GM13976 (cell line): ENCODE results near the gene HAND2.

Source experiments
- DNase-seq: peaks from one replicate; pipeline ENCODE4 v3.0.0; 2012; ENCODE audit warnings: low spot score
- CTCF ChIP-seq: IDR thresholded peaks from 2 replicates; pipeline ENCODE4 v1.5.1; 2012; ENCODE audit warnings: borderline replicate concordance, mild to moderate bottlenecking; ENCODE audit not compliant: insufficient read depth; ENCODE audit errors: extremely low read depth, missing control alignments, control extremely low read depth
- in situ Hi-C: fragments of 300-500 bp; cut with MboI; formaldehyde crosslinking; loops from one replicate; pipeline ENCODE4 v1.12.0; 2022; ENCODE audit warnings: low sequenced_read_pairs, mixed read lengths, inconsistent platforms; ENCODE audit not compliant: unreplicated experiment

Gene HAND2

GRCh38 chr4:173532725-173533511, 2.9 kb upstream of the HAND2 start:
- no peak for DNase-seq
- in situ Hi-C loops, result no loop called here
- TF ChIP-seq CTCF, result no peak

GRCh38 chr4:173531086-173531965, 1.3 kb upstream of the HAND2 start:
- DNase-seq, result no peak
- in situ Hi-C loops, result no loop called here
- TF ChIP-seq CTCF, result no peak

DNA sequence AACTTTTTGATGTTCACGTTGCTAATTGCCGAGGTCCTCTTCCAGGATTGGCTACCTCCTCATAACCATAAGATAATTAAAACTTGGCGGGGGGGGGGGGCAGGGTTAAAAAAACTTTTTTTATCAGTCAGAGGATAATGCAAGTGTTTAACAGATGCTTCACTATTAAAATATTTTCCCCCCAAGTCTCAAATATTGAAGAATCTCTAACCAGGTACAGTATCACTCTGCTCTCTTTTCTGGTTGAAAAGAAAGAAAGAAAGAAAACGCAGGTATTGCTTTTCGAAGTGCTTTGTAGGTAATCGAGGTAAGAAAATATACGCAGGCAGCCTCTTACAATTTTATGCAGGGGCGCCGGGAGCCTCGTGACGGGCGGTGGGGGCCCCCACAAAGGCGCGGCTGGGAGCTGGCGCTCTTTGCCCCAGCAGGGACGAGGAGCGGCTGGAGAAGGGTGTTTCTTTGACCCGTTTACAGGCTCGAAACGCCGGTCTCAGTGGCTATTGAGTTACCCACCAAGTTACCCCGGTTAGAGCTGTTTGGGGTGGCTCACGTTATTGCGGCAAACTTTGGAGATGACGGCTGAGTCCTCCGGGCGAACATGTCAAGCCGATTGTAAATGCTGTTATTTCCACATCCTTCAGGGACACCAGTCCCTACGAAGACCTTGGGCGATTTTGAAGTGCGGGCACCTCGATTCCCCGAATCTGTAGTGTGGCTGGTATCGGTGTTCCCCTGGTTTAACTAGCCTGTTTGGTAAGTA, 477 bp upstream of the HAND2 start:
- no peak for DNase-seq
- in situ Hi-C loops, result no loop called here
- no peak for TF ChIP-seq CTCF

DNA sequence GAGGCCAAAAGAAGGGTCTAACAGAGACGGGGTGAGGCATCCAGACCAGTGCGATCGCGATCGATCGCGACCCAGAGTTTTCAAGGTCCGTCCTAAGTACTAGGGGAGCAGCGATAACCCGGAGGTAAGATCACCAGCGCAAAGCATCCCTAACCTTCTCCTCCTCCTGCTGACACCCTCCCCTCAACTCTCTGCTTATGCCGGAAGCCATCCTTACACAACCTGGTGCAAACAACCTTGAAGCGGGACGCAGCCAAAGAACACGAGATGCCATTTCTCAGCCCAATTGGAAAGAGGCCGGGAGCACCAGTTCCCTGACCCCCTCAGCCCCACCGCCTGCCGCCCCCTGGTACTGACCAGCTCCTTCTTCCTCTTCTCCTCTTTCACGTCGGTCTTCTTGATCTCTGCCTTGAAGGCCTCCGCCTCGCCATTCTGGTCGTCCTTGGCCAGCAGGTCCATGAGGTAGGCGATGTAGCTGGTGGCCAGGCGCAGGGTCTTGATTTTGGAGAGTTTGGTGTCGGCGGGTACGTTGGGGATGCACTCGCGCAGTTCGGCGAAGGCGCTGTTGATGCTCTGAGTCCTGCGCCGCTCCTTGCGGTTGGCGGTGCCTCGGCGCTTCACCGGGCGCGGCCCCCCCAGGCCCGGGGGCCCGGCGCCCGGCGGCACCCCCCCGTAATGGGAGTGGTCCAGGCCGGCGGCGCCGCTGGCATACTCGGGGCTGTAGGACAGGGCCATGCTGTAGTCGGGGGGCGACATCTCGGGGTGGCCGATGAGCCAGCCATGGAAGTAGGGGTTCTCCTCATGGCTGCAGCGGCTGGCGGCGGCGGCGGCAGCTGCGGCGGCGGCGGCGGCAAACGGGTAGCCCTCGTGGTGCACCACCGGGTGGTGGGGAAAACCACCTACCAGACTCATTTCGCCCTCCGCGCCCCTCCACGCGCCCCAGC, 1.4 kb downstream of the HAND2 start:
- in situ Hi-C loops, result no loop called here
- no peak for DNase-seq
- no peak for TF ChIP-seq CTCF

DNA sequence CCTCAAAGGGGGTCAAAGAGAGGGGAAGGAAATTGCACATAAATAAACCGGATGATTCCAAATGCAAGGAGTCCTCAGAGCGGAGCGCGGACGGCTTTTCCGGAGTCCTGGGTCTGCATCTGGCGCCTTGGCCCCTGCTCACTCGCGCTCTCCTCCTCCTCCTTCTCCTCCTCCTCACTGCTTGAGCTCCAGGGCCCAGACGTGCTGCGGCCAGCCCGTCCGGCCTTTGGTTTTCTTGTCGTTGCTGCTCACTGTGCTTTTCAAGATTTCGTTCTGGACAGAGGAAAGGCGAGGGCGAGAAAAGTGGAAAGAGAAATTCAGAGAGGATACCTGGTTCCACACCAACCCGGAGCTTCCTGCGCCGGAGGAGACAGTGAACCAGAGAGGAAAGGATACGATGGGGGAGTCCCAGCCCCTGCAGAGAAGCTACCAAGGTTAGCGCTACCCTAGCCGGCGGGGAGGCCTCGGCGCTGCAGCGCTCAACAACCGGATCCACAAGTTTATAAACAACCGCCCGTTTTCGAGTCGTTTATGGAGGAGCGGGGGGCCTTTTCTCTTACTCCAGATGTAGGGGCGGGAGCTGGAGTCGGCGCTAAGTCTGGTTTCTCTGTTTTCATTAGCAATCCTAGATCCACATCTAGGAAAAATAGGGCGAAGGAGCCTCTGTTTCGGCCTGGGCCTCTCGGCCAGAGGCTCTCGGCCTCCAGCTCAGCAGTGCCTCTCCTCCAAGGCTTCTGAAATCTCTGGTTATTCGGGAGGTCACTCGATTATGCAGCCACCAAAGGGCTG, 2.7 kb downstream of the HAND2 start:
- DNase-seq, result no peak
- no peak for TF ChIP-seq CTCF
- in situ Hi-C loops, result no loop called here
